PC-9 (cell line): ENCODE measurements around the gene SRC.

ENCODE experiments used
- CTCF ChIP-seq: fragments of 200-600 bp; sonication (generic); conservative IDR thresholded peaks from 2 replicates; pipeline ENCODE4 v1.6.1; 2017; ENCODE audit warnings: mixed run types, antibody characterized with exemption, mild to moderate bottlenecking, moderate library complexity
- EZH2 ChIP-seq: fragments of 200-600 bp; sonication (generic); IDR thresholded peaks from 2 replicates; pipeline ENCODE4 v1.8.0; 2017; ENCODE audit warnings: antibody characterized with exemption, low read depth

GRCh38 chr20:37325206-37325605 lies 20.7 kb upstream of the SRC start:
- TF ChIP-seq CTCF (no peak), EZH2 (no peak)
